Peyer's patch (tissue), 4 donors: Measurements from ENCODE around the gene SLC4A5.

ENCODE experiments used
- POLR2A ChIP-seq, 2 donors: fragments of 450-650 bp; IDR thresholded peaks; one replicate each; pipeline ENCODE4 v1.5.1; 2017; ENCODE audit warnings: antibody characterized with exemption in 2 of 2, mild to moderate bottlenecking in 2 of 2, moderate library complexity in 2 of 2
- TF ChIP-seq, protein P1 (sequence below), 6 experiments: fragments of 450-650 bp in 4 of 6; fragments of 200-600 bp in 2 of 6; sonication (generic) in 1 of 6; IDR thresholded peaks; one replicate each; pipeline ENCODE4 v1.5.1; 2017 to 2019; ENCODE audit warnings: antibody characterized with exemption in 6 of 6, mild to moderate bottlenecking in 3 of 6, moderate library complexity in 1 of 6

DNA sequence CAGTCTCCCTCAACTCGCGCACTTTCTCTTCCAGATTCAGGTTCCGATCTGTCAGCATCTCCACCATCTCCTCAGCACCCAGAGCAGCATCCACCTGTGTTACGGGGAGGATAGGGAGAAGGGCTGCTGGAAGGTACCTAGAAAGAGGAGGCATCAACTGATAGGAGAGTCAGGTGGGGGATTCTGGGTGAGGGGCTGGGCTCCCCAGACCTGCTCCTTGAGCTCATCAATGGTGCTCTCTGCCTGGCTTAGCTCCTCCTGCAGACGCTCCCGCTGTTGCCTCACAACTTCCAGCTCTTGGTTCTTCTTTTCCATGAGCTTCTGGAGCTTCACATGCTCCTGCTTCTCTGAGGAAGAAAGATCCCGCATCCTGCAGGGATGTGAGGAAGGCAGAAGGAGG is 26.8 kb upstream of the SLC4A5 start:
- TF ChIP-seq POLR2A (IDR thresholded peaks at IDR 0.05) = no peak
- TF ChIP-seq, protein P1, sequence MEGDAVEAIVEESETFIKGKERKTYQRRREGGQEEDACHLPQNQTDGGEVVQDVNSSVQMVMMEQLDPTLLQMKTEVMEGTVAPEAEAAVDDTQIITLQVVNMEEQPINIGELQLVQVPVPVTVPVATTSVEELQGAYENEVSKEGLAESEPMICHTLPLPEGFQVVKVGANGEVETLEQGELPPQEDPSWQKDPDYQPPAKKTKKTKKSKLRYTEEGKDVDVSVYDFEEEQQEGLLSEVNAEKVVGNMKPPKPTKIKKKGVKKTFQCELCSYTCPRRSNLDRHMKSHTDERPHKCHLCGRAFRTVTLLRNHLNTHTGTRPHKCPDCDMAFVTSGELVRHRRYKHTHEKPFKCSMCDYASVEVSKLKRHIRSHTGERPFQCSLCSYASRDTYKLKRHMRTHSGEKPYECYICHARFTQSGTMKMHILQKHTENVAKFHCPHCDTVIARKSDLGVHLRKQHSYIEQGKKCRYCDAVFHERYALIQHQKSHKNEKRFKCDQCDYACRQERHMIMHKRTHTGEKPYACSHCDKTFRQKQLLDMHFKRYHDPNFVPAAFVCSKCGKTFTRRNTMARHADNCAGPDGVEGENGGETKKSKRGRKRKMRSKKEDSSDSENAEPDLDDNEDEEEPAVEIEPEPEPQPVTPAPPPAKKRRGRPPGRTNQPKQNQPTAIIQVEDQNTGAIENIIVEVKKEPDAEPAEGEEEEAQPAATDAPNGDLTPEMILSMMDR (IDR thresholded peaks at IDR 0.05) = no peak
